ENCODE measurements around the gene LRRC8B. TPM values are rescaled to one million over a fixed set of nuclear protein-coding genes. Genes with fewer than 3 reads are reported as not detected.
A peak's percentile ranks its signal among the peaks of the same experiment; 100 is the strongest.
"Not testable (repeated sequence)": the region's sequence is repeated elsewhere in the genome, so short reads cannot be mapped to it uniquely, and the experiment has no call there.

Gene LRRC8B
- polyA plus RNA-seq, 3 donors, result 4.5 to 9.1 (median 7.9) TPM

DNA sequence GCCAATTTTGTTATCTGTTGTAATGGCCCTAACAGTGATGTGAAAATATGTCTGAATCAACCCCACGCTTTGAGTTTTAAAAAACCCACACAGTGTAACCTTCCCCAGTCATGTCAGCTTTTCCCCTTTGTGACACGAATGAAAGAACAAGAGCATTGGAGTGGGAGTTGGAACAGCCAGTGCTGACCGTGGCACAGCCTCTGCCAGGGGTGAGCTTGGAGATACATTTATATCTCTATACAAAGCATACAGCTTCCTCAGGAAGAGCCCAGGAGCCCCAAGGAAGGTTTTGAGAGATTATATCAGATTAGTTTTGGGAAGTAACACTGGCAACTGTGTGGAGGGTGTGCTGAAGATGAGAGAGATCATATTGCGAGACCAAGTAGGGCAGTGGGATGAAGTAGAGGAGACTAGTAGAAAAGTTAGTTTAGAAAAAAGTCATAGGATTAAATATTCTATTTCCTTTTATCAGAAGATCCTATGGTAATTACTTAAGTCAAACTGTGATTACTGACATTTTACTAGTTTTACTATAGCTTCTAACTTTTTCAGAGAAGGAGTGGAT lies 15.9 kb downstream of the LRRC8B start:
- Mint-ChIP-seq H3K27ac (peak overlapping the region in 5 of 7 donors; percentile 0 to 76 (median 61)), H3K4me3 (no peak overlapping the region), H3K4me1 (peaks cover 41% of the 10 kb centered on the region), H3K9me3 (no peaks in the 10 kb centered on the region), H3K27me3 (ENCODE audit: low read depth in 3 of 3) (no peaks in the 10 kb centered on the region), H3K36me3 (peaks cover 4 to 7% of the 10 kb centered on the region in 2 donors)
- H3K4me2 ChIP-seq (replicated peaks; ENCODE audit: extremely low read depth, low read length, poor library complexity, severe bottlenecking), result no peak overlapping the region
- peak overlapping the region in 1 of 2 donors; percentile 27 for H3K27ac ChIP-seq (ENCODE audit: low read depth in 1 of 2, low read length in 2 of 2)
- no peak for TF ChIP-seq CTCF (IDR thresholded peaks at IDR 0.05)
- no peak overlapping the region for H2AFZ ChIP-seq (ENCODE audit: insufficient read depth, low read depth, low read length, poor library complexity, severe bottlenecking)
- peaks cover 24 to 33% of the 10 kb centered on the region in 2 donors for H3K4me1 ChIP-seq (ENCODE audit: control insufficient read depth in 1 of 2, insufficient read depth in 2 of 2, low read length in 2 of 2)
- no peak overlapping the region for H3K9ac ChIP-seq (ENCODE audit: insufficient read depth, low read length, poor library complexity, severe bottlenecking)
- no peak for DNase-seq
- peaks cover 46% of the 10 kb centered on the region for H4K20me1 ChIP-seq (ENCODE audit: insufficient read depth, low read length)
- peaks cover 84% of the 10 kb centered on the region for H3K79me2 ChIP-seq (ENCODE audit: insufficient read depth, low read length)
- no peak overlapping the region for H3K4me3 ChIP-seq (replicated peaks in 1 of 3; ENCODE audit: low read depth in 2 of 3, low read length in 3 of 3)
- no peaks in the 10 kb centered on the region for H3K9me3 ChIP-seq (replicated peaks in 1 of 2; ENCODE audit: control insufficient read depth in 1 of 2, insufficient read depth in 1 of 2, low read length in 2 of 2)
- no peaks in the 10 kb centered on the region for H3K27me3 ChIP-seq (ENCODE audit: control insufficient read depth in 2 of 2, insufficient read depth in 2 of 2, low read length in 2 of 2)
- no peaks in the 10 kb centered on the region for H3K36me3 ChIP-seq (replicated peaks in 1 of 2; ENCODE audit: control insufficient read depth in 1 of 2, insufficient read depth in 2 of 2, low read length in 2 of 2)
- no CpG with 5 or more reads among the region's 4 CpGs for WGBS (ENCODE audit: insufficient coverage)
- intact Hi-C loops (cut with micrococcal nuclease), result no loop called here

GRCh38 chr1:89542345-89542744 lies 17.7 kb downstream of the LRRC8B start:
- no CpG with 5 or more reads among the region's 1 CpG for WGBS (ENCODE audit: insufficient coverage)
- H3K27me3 ChIP-seq (ENCODE audit: control insufficient read depth in 2 of 2, insufficient read depth in 2 of 2, low read length in 2 of 2), result no peaks in the 10 kb centered on the region
- H3K9me3 ChIP-seq (replicated peaks in 1 of 2; ENCODE audit: control insufficient read depth in 1 of 2, insufficient read depth in 1 of 2, low read length in 2 of 2), result no peaks in the 10 kb centered on the region
- peaks cover 36% of the 10 kb centered on the region for H4K20me1 ChIP-seq (ENCODE audit: insufficient read depth, low read length)
- H3K27ac Mint-ChIP-seq, result no peak overlapping the region
- H3K4me2 ChIP-seq (replicated peaks; ENCODE audit: extremely low read depth, low read length, poor library complexity, severe bottlenecking), result no peak overlapping the region
- intact Hi-C loops (cut with micrococcal nuclease), result no loop called here
- no peaks in the 10 kb centered on the region for H3K36me3 ChIP-seq (replicated peaks in 1 of 2; ENCODE audit: control insufficient read depth in 1 of 2, insufficient read depth in 2 of 2, low read length in 2 of 2)
- no peaks in the 10 kb centered on the region for H3K9me3 Mint-ChIP-seq
- H3K4me1 Mint-ChIP-seq, result peaks cover 37% of the 10 kb centered on the region
- TF ChIP-seq CTCF (IDR thresholded peaks at IDR 0.05), result no peak
- H3K79me2 ChIP-seq (ENCODE audit: insufficient read depth, low read length), result peaks cover 82% of the 10 kb centered on the region
- peaks cover 29 to 41% of the 10 kb centered on the region in 2 donors for H3K4me1 ChIP-seq (ENCODE audit: control insufficient read depth in 1 of 2, insufficient read depth in 2 of 2, low read length in 2 of 2)
- H3K36me3 Mint-ChIP-seq, result peaks cover 3 to 6% of the 10 kb centered on the region in 2 donors
- no peak overlapping the region for H3K9ac ChIP-seq (ENCODE audit: insufficient read depth, low read length, poor library complexity, severe bottlenecking)
- H3K4me3 Mint-ChIP-seq, result no peak overlapping the region
- H3K27ac ChIP-seq (ENCODE audit: low read depth in 1 of 2, low read length in 2 of 2), result no peak overlapping the region
- peaks cover 0 to 1% (median 0%) of the 10 kb centered on the region in 3 donors for H3K27me3 Mint-ChIP-seq (ENCODE audit: low read depth in 3 of 3)
- no peak overlapping the region for H3K4me3 ChIP-seq (replicated peaks in 1 of 3; ENCODE audit: low read depth in 2 of 3, low read length in 3 of 3)
- DNase-seq, result no peak
- H2AFZ ChIP-seq (ENCODE audit: insufficient read depth, low read depth, low read length, poor library complexity, severe bottlenecking), result no peak overlapping the region

DNA sequence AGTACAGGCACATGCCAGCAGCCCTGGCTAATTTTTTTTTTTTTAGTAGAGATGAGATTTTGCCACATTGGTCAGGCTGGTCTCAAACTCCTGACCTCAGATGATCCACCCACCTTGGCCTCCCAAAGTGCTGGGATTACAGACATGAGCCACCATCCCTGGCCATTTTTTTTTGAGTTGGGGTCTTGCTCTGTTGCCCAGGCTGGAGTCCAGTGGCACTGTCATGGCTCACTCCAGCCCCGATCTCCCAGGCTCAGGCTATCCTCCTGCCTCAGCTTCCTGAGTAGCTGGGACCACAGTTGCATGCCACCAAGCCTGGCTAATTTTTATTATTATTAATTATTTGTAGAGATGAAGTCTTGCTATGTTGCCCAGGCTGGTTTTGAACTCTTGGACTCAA lies 19.0 kb downstream of the LRRC8B start:
- Histone ChIP-seq H3K79me2 (ENCODE audit: insufficient read depth, low read length) (peaks cover 87% of the 10 kb centered on the region), H4K20me1 (ENCODE audit: insufficient read depth, low read length) (peaks cover 28% of the 10 kb centered on the region), H3K4me1 (ENCODE audit: control insufficient read depth in 1 of 2, insufficient read depth in 2 of 2, low read length in 2 of 2) (peaks cover 21 to 36% of the 10 kb centered on the region in 2 donors)
- H3K9ac ChIP-seq (ENCODE audit: insufficient read depth, low read length, poor library complexity, severe bottlenecking); H3K4me3 ChIP-seq (replicated peaks in 1 of 3; ENCODE audit: low read depth in 2 of 3, low read length in 3 of 3); H3K4me3 Mint-ChIP-seq; H3K27me3 Mint-ChIP-seq (ENCODE audit: low read depth in 3 of 3); H3K36me3 ChIP-seq (replicated peaks in 1 of 2; ENCODE audit: control insufficient read depth in 1 of 2, insufficient read depth in 2 of 2, low read length in 2 of 2); H2AFZ ChIP-seq (ENCODE audit: insufficient read depth, low read depth, low read length, poor library complexity, severe bottlenecking); H3K36me3 Mint-ChIP-seq; H3K9me3 ChIP-seq (replicated peaks in 1 of 2; ENCODE audit: control insufficient read depth in 1 of 2, insufficient read depth in 1 of 2, low read length in 2 of 2); intact Hi-C loops (cut with micrococcal nuclease); H3K9me3 Mint-ChIP-seq; H3K4me2 ChIP-seq (replicated peaks; ENCODE audit: extremely low read depth, low read length, poor library complexity, severe bottlenecking); H3K27ac Mint-ChIP-seq; DNase-seq; H3K27ac ChIP-seq (ENCODE audit: low read depth in 1 of 2, low read length in 2 of 2); H3K27me3 ChIP-seq (ENCODE audit: control insufficient read depth in 2 of 2, insufficient read depth in 2 of 2, low read length in 2 of 2): not testable (repeated sequence)
- H3K4me1 Mint-ChIP-seq, result peaks cover 30% of the 10 kb centered on the region
- no CpG with 5 or more reads among the region's 1 CpG for WGBS (ENCODE audit: insufficient coverage)
